Measurements from ENCODE around the gene LYZL4.

Gene LYZL4, protein sequence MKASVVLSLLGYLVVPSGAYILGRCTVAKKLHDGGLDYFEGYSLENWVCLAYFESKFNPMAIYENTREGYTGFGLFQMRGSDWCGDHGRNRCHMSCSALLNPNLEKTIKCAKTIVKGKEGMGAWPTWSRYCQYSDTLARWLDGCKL

DNA sequence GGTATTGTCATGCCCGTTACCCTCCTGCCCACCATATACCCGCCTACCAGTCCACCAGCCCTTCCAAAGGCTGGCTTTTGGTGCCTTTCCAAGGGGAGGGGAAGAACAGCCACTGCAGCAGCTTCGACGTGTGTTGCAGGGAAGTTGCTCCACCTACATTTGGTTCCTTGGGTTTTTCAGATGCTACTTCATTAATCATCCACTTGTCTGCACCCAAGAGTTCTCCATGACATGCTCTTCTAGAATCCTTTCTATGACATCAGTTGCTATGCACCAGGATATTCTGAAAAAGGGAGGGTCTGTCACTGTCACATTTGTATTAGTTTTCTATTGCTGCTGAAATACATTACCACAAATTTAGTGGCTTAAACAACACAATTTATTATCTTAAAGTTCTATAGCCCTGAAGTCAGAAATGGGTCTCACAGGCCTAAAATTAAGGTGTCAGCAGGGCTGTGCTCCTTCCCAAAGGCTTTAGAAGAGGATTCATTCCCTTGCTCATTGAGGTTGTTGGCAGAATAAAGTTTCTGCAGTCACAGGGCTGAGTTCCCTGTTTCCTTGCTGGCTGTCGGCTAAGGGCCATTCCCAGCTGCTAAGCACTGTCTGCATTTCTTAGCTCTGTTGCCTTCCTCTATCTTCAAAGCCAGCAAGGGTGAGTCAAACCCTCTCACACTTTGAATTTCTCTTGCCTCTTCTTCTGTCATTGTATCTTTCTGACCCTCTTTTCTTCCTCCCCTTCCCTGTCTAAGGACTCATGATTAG, at the start of gene LYZL4:
TSS of gene LYZL4 (minus strand) at position 241 of the 762 bp plus-strand sequence. CDS start 3,359 bp downstream, outside the sequence.
- no peak for DNase-seq (ENCODE audit: low spot score)
- TF ChIP-seq, protein P1, sequence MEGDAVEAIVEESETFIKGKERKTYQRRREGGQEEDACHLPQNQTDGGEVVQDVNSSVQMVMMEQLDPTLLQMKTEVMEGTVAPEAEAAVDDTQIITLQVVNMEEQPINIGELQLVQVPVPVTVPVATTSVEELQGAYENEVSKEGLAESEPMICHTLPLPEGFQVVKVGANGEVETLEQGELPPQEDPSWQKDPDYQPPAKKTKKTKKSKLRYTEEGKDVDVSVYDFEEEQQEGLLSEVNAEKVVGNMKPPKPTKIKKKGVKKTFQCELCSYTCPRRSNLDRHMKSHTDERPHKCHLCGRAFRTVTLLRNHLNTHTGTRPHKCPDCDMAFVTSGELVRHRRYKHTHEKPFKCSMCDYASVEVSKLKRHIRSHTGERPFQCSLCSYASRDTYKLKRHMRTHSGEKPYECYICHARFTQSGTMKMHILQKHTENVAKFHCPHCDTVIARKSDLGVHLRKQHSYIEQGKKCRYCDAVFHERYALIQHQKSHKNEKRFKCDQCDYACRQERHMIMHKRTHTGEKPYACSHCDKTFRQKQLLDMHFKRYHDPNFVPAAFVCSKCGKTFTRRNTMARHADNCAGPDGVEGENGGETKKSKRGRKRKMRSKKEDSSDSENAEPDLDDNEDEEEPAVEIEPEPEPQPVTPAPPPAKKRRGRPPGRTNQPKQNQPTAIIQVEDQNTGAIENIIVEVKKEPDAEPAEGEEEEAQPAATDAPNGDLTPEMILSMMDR (IDR thresholded peaks at IDR 0.05; ENCODE audit: extremely low read depth, missing control alignments) = no peak

DNA sequence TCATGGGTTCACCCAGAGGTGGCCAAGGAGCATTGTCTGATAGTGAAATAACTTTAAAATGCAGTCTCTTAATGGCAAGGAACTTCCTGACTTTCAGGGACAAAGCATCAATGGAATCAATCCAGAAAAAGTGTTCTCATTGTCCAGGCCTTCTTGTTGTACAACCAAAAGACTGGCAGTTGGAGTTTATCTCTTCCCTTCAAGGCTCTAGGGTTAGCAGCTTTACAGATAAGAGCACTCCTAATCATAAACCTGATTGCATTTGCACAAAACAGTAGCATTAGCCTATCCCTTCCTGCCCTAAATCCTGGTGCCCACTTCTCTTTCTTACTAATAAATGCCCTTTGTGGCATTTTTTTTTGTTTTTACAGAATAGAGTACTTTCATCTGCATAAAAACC, 48.7 kb upstream of the LYZL4 start:
- TF ChIP-seq, protein P1 (IDR thresholded peaks at IDR 0.05; ENCODE audit: extremely low read depth, missing control alignments) = no peak

DNA sequence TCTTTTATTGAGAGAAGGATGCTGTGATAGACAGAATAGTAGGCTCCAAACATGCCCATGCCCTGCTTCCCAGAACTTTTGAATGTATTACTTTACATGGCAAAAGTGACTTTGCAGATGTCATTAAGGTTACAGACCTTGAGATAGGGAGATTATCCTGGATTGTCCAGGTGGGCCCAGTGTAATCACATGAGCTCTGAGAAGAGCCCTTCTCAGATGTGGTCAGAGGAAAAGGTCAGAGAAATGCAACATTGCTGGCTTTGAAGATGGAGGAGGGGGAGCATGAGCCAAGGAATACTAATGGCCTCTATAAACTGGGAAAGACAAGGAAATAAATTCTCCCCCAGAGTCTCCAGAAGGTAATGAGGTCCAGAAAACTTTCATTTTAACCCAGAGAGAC, 45.8 kb upstream of the LYZL4 start:
- no peak for DNase-seq (ENCODE audit: low spot score)
- TF ChIP-seq, protein P1 (IDR thresholded peaks at IDR 0.05; ENCODE audit: extremely low read depth, missing control alignments) = no peak

More for the DNA sequence above, 48.7 kb upstream of the LYZL4 start:
- no peak for DNase-seq (ENCODE audit: low spot score)

DNA sequence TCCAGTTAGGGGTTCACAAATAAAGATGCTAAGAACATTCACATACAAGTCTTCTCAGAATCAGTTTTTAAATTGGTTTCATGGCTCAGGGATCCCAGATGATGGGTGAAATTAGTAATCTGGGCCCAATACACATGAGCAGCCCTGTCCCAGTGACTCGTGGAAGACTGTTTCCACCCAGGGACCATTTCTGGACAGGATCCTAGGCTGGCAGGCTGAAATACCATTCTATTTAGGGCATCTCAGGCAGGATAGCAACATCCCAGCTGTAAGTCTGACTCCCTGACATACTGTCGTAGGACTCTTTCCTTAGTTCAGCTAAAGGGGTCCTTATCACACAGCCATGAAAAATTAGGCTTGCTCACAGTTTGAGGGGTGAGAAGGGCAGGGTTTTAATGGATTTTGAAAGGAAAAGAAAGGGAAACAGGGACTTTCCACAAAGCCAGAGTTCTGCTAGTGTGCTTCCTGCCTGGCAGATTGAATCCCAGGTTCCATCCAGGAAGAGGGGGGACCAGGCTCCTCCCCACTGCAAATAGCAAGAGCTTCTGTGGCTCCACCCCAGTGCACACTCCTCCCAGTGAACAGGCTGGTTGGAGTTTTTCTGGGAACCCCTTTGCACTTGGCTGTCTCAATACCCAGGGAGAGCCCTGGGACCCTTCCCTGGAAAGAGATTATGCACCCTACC, 41.3 kb upstream of the LYZL4 start:
- DNase-seq (ENCODE audit: low spot score) = no peak
- TF ChIP-seq, protein P1 (IDR thresholded peaks at IDR 0.05; ENCODE audit: extremely low read depth, missing control alignments) = no peak

DNA sequence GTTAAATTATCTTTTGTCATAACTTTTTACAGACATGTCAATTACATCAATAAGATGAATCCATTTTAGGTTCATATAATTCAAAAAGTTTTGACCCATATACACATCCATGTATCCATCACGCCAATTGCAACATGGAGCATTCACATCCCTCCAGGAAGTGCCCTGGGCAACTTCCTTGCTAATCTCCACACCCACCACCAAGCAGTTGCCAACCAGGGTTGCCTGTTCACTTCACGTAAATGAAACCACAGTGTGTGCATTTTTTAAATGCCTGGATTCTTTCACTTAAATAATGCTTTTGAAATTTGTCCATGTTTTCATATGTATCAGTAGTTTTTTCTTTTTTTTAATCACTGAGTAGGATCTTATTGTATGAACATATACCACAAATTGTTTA, 40.7 kb upstream of the LYZL4 start:
- no peak for DNase-seq (ENCODE audit: low spot score)
- TF ChIP-seq, protein P1 (IDR thresholded peaks at IDR 0.05; ENCODE audit: extremely low read depth, missing control alignments) = no peak

DNA sequence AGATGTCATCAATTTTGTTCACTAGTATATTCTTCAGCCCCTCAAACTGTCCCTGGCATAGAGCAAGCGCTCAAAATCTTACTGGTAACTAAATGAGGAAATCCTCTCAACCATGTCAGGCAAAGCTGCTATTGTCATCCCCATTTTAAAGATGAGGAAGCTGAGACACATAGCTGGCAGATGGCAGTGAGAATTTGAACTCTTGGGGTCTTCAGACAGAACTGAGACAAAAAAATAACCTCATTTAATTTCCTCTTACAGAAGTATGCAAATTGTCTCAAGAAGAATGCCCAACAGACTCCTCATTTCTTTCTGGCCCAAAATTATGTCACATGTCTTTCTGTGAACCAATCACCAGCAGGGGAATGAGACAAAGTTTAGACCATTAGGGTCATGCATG, 40.2 kb upstream of the LYZL4 start:
- TF ChIP-seq, protein P1 (IDR thresholded peaks at IDR 0.05; ENCODE audit: extremely low read depth, missing control alignments) = no peak
- no peak for DNase-seq (ENCODE audit: low spot score)

DNA sequence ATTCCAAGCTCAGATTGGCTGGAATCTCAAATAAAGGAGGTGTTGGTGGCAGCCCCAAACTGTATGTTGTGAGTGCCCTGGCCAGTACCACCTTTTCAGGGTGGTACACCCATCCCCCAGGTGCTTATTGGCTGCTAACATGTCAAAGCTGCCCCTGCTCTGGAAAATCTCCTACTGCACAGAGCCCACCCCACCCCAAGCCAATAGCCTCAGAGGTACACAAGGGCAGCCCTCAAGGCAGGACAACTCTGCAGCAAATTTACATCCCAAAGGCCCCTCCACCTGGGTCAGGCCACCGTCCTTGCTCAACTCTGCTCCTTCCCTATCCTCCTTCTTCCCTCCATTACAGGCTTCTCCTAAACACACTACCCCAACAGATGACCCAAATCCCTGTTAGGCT, 37.1 kb upstream of the LYZL4 start:
- TF ChIP-seq, protein P1 (IDR thresholded peaks at IDR 0.05; ENCODE audit: extremely low read depth, missing control alignments) = no peak
- no peak for DNase-seq (ENCODE audit: low spot score)
